ENCODE measurements around the gene DNAJC15.

DNAJC15 gene

DNA sequence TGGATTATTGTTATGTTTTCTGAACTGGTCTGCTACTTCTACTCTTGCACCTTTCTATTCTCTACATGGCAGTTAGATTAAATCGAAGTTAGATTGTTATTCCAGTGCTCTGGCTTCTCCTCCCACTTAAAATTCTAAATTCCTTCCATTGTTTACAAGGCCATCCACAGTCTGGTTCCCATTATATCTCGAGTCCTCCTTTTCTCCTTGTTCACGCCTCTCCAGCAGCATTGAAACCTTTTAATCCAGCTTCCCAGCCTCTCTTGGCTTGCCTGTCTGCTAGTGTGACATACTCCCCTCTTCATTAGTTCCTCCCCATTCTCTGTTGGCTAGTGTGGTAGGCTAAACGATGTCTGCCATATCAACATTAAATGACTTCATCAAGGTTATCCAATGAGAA lies 54.5 kb downstream of the DNAJC15 start:
- no peak overlapping the region for H3K4me3 ChIP-seq (ENCODE audit: low read depth in 1 of 2, low read length in 2 of 2)
- H3K9me3 ChIP-seq (ENCODE audit: control insufficient read depth in 1 of 2, low read length in 2 of 2) = no peaks in the 10 kb centered on the region
- H3K36me3 ChIP-seq (ENCODE audit: control insufficient read depth in 1 of 2, insufficient read depth in 2 of 2, low read length in 2 of 2) = peaks cover 8 to 10% of the 10 kb centered on the region in 2 donors
- no peak overlapping the region for H3K27ac ChIP-seq (ENCODE audit: low read depth, low read length)
- no peaks in the 10 kb centered on the region for H3K27me3 ChIP-seq (ENCODE audit: control insufficient read depth in 1 of 2, insufficient read depth in 2 of 2, low read length in 2 of 2)
- H3K9ac ChIP-seq (ENCODE audit: low read depth in 1 of 2, low read length in 2 of 2) = no peak overlapping the region
- H3K4me1 ChIP-seq (ENCODE audit: control insufficient read depth in 1 of 2, insufficient read depth in 2 of 2, low read length in 2 of 2) = peaks cover 0 to 5% of the 10 kb centered on the region in 2 donors

DNA sequence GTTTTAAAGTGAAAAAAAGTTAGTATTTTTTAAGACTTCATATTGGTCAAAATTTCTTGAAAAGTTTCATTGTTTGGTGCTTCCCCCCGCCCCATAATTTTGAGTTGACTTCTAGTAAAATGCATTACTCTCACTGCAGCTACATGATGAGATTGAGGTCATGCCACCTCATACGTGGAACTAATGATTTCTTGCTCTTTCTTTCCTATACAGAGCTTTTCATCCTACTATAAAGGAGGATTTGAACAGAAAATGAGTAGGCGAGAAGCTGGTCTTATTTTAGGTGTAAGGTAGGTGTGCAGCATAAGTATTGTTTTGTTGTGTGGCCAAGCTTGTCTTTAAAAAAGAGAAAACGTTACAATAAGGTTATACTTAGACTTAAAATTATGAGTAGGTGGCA lies 55.0 kb downstream of the DNAJC15 start:
- H3K27me3 ChIP-seq (ENCODE audit: control insufficient read depth in 1 of 2, insufficient read depth in 2 of 2, low read length in 2 of 2) = no peaks in the 10 kb centered on the region
- H3K9me3 ChIP-seq (ENCODE audit: control insufficient read depth in 1 of 2, low read length in 2 of 2) = no peaks in the 10 kb centered on the region
- H3K4me1 ChIP-seq (ENCODE audit: control insufficient read depth in 1 of 2, insufficient read depth in 2 of 2, low read length in 2 of 2) = peaks cover 0 to 5% of the 10 kb centered on the region in 2 donors
- H3K9ac ChIP-seq (ENCODE audit: low read depth in 1 of 2, low read length in 2 of 2) = no peak overlapping the region
- peaks cover 8 to 10% of the 10 kb centered on the region in 2 donors for H3K36me3 ChIP-seq (ENCODE audit: control insufficient read depth in 1 of 2, insufficient read depth in 2 of 2, low read length in 2 of 2)
- H3K4me3 ChIP-seq (ENCODE audit: low read depth in 1 of 2, low read length in 2 of 2) = no peak overlapping the region
- no peak overlapping the region for H3K27ac ChIP-seq (ENCODE audit: low read depth, low read length)

DNA sequence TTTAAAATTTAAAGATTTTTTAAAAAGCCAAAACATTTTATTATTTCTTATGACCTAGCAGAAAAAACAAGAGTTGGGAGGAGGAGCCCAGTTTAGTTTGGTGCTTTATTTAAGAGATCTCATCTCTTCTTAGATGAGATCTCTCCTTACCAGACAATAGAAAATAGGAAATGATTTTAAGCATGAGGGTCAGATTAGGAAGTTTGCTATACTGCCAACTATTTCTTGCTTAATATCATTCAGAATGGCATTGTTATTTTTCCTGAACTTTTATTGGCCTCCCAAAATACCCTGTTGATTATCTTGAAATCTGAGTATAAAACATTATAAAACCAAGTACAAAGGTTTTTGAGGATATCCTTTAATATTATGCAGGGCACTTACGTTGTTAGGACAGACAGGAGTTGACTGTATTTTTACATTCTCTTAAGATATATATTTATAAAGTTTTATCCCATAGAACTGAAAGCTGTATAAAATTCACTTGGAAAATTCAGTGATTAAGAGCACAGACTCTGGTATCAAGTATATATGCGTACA lies 56.1 kb downstream of the DNAJC15 start:
- Histone ChIP-seq H3K27me3 (ENCODE audit: control insufficient read depth in 1 of 2, insufficient read depth in 2 of 2, low read length in 2 of 2) (no peaks in the 10 kb centered on the region), H3K4me3 (ENCODE audit: low read depth in 1 of 2, low read length in 2 of 2) (no peak overlapping the region), H3K36me3 (ENCODE audit: control insufficient read depth in 1 of 2, insufficient read depth in 2 of 2, low read length in 2 of 2) (peaks cover 8 to 10% of the 10 kb centered on the region in 2 donors), H3K9ac (ENCODE audit: low read depth in 1 of 2, low read length in 2 of 2) (no peak overlapping the region), H3K4me1 (ENCODE audit: control insufficient read depth in 1 of 2, insufficient read depth in 2 of 2, low read length in 2 of 2) (peaks cover 0 to 5% of the 10 kb centered on the region in 2 donors), H3K27ac (ENCODE audit: low read depth, low read length) (no peak overlapping the region), H3K9me3 (ENCODE audit: control insufficient read depth in 1 of 2, low read length in 2 of 2) (no peaks in the 10 kb centered on the region)

DNA sequence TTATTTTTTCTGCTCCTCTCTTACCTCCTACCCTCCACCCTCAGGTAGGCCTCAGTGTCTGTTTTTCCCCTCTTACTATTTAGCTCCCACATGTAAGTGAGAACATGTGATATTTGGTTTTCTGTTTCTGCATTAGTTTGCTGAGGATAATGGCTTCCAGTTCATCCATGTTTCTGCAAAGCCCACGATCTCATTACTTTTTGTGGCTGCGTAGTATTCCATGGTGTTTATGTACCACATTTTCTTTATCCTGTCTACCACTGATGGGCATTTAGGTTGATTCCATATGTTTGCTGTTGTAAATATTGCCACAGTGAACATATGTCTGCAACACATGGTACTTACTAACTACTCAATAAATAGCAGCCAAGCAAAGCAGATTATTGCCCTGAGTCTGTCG lies 56.8 kb downstream of the DNAJC15 start:
- no peaks in the 10 kb centered on the region for H3K9me3 ChIP-seq (ENCODE audit: control insufficient read depth in 1 of 2, low read length in 2 of 2)
- H3K27ac ChIP-seq (ENCODE audit: low read depth, low read length) = no peak overlapping the region
- no peak overlapping the region for H3K9ac ChIP-seq (ENCODE audit: low read depth in 1 of 2, low read length in 2 of 2)
- H3K4me1 ChIP-seq (ENCODE audit: control insufficient read depth in 1 of 2, insufficient read depth in 2 of 2, low read length in 2 of 2) = peaks cover 0 to 3% of the 10 kb centered on the region in 2 donors
- H3K36me3 ChIP-seq (ENCODE audit: control insufficient read depth in 1 of 2, insufficient read depth in 2 of 2, low read length in 2 of 2) = peaks cover 8 to 14% of the 10 kb centered on the region in 2 donors
- H3K27me3 ChIP-seq (ENCODE audit: control insufficient read depth in 1 of 2, insufficient read depth in 2 of 2, low read length in 2 of 2) = no peaks in the 10 kb centered on the region
- H3K4me3 ChIP-seq (ENCODE audit: low read depth in 1 of 2, low read length in 2 of 2) = no peak overlapping the region

DNA sequence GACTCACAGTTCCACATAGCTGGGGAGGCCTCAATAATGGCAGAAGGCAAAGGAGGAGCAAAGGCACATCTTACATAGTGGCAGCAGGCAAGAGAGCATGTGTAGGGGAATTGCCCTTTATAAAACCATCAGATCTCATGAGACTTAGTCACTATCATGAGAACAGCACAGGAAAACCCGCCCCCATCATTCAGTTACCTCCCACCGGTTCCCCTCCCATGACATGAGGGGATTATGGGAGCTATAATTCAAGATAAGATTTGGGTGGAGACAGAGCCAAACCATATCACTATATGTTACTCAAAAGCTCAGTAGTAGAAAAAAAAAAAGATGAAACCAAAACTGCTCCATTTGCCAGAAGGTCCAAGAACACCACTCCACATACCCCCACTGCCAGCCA lies 58.5 kb downstream of the DNAJC15 start:
- H3K27ac ChIP-seq (ENCODE audit: low read depth, low read length) = no peak overlapping the region

DNA sequence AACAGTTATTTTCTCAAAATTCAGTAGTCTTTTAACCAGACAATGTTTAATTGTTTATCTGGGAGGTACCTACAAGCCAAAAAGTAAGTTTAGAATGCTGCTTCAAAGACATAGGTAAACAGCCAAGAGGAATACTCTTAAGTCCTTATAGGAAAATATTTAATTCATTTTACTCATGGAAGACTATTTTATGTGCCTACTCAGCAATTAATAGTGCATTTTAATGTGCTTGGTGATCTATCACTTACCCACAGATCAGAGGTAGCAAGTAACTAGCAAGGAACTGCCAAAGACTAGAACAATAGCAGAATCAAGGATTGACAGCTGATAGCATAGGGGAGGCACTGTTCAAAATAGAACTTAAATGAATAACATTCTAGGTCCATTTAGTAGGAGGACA lies 60.4 kb downstream of the DNAJC15 start:
- no peaks in the 10 kb centered on the region for H3K27me3 ChIP-seq (ENCODE audit: control insufficient read depth in 1 of 2, insufficient read depth in 2 of 2, low read length in 2 of 2)
- peaks cover 3 to 7% of the 10 kb centered on the region in 2 donors for H3K4me1 ChIP-seq (ENCODE audit: control insufficient read depth in 1 of 2, insufficient read depth in 2 of 2, low read length in 2 of 2)
- H3K4me3 ChIP-seq (ENCODE audit: low read depth in 1 of 2, low read length in 2 of 2) = no peak overlapping the region
- H3K9me3 ChIP-seq (ENCODE audit: control insufficient read depth in 1 of 2, low read length in 2 of 2) = no peaks in the 10 kb centered on the region
- no peak overlapping the region for H3K27ac ChIP-seq (ENCODE audit: low read depth, low read length)
- H3K9ac ChIP-seq (ENCODE audit: low read depth in 1 of 2, low read length in 2 of 2) = no peak overlapping the region
- H3K36me3 ChIP-seq (ENCODE audit: control insufficient read depth in 1 of 2, insufficient read depth in 2 of 2, low read length in 2 of 2) = peaks cover 8 to 14% of the 10 kb centered on the region in 2 donors

More for the DNA sequence above, 58.5 kb downstream of the DNAJC15 start:
- Histone ChIP-seq H3K9ac (ENCODE audit: low read depth in 1 of 2, low read length in 2 of 2) (no peak overlapping the region), H3K27me3 (ENCODE audit: control insufficient read depth in 1 of 2, insufficient read depth in 2 of 2, low read length in 2 of 2) (no peaks in the 10 kb centered on the region), H3K4me1 (ENCODE audit: control insufficient read depth in 1 of 2, insufficient read depth in 2 of 2, low read length in 2 of 2) (peaks cover 0 to 2% of the 10 kb centered on the region in 2 donors), H3K4me3 (ENCODE audit: low read depth in 1 of 2, low read length in 2 of 2) (no peak overlapping the region), H3K9me3 (ENCODE audit: control insufficient read depth in 1 of 2, low read length in 2 of 2) (no peaks in the 10 kb centered on the region), H3K36me3 (ENCODE audit: control insufficient read depth in 1 of 2, insufficient read depth in 2 of 2, low read length in 2 of 2) (peaks cover 8 to 14% of the 10 kb centered on the region in 2 donors)

DNA sequence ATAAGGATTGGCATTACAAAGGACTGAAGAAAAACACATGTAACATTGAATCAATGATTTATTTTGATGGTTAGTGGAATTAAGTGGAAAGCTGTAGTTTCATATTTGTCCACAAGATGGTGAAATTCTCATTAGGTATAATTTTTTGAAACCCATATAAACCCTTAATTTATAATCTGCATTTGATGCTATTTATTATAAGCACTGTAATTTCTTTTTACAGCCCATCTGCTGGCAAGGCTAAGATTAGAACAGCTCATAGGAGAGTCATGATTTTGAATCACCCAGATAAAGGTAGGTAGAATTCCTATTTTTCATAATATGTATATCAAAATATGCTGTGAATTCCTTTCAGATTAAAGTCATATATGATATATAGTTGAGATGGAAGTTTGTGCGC lies 62.2 kb downstream of the DNAJC15 start:
- no peak overlapping the region for H3K27ac ChIP-seq (ENCODE audit: low read depth, low read length)
- H3K36me3 ChIP-seq (ENCODE audit: control insufficient read depth in 1 of 2, insufficient read depth in 2 of 2, low read length in 2 of 2) = peaks cover 4 to 11% of the 10 kb centered on the region in 2 donors
- no peaks in the 10 kb centered on the region for H3K9me3 ChIP-seq (ENCODE audit: control insufficient read depth in 1 of 2, low read length in 2 of 2)
- no peaks in the 10 kb centered on the region for H3K27me3 ChIP-seq (ENCODE audit: control insufficient read depth in 1 of 2, insufficient read depth in 2 of 2, low read length in 2 of 2)
- peaks cover 3 to 7% of the 10 kb centered on the region in 2 donors for H3K4me1 ChIP-seq (ENCODE audit: control insufficient read depth in 1 of 2, insufficient read depth in 2 of 2, low read length in 2 of 2)
- no peak overlapping the region for H3K4me3 ChIP-seq (ENCODE audit: low read depth in 1 of 2, low read length in 2 of 2)
- H3K9ac ChIP-seq (ENCODE audit: low read depth in 1 of 2, low read length in 2 of 2) = no peak overlapping the region

DNA sequence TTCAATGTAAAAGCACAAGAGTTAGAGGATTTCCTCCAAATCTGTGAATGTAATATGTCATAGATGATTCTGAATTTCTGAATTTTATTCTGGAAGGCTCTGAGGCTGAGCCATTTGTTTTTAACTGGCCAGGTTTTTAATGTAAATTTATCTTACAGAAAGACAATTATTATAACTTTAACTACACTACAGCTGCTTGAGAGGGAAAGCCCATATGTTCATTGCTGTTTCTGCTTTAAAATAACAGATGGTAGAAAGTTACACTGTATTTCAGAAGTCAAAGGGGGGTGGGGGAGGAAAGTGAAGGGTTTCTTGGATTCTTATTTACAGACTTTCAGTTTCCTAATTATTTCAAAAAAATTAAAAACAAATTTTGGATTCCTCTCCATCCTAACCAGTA lies 62.8 kb downstream of the DNAJC15 start:
- Histone ChIP-seq H3K9me3 (ENCODE audit: control insufficient read depth in 1 of 2, low read length in 2 of 2) (no peaks in the 10 kb centered on the region), H3K27me3 (ENCODE audit: control insufficient read depth in 1 of 2, insufficient read depth in 2 of 2, low read length in 2 of 2) (no peaks in the 10 kb centered on the region), H3K4me3 (ENCODE audit: low read depth in 1 of 2, low read length in 2 of 2) (no peak overlapping the region), H3K4me1 (ENCODE audit: control insufficient read depth in 1 of 2, insufficient read depth in 2 of 2, low read length in 2 of 2) (peaks cover 3 to 7% of the 10 kb centered on the region in 2 donors), H3K9ac (ENCODE audit: low read depth in 1 of 2, low read length in 2 of 2) (no peak overlapping the region), H3K27ac (ENCODE audit: low read depth, low read length) (no peak overlapping the region), H3K36me3 (ENCODE audit: control insufficient read depth in 1 of 2, insufficient read depth in 2 of 2, low read length in 2 of 2) (peaks cover 0 to 7% of the 10 kb centered on the region in 2 donors)

DNA sequence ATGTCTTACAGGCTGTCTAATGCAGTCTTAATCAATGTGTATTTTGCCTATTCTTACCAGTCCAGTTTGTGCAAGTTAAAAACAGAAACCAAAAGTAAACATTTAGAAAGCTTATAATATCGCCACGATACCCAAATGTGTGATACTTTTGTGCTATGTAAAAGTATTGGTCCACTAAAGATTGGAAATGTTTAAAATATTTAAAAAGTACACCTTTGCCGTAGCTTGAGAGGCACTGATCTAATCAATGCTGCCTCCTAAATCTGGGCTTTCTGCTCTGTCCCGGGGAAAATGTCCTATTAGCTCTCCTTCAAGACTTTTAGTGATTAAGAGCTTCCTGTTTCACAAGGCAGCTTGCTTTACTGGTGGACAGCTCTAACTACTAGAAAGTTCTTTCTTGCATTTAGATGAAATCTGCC lies 64.7 kb downstream of the DNAJC15 start:
- no peaks in the 10 kb centered on the region for H3K27me3 ChIP-seq (ENCODE audit: control insufficient read depth in 1 of 2, insufficient read depth in 2 of 2, low read length in 2 of 2)
- H3K4me3 ChIP-seq (ENCODE audit: low read depth in 1 of 2, low read length in 2 of 2) = peak overlapping the region; percentile 62 to 74
- peaks cover 0 to 7% of the 10 kb centered on the region in 2 donors for H3K36me3 ChIP-seq (ENCODE audit: control insufficient read depth in 1 of 2, insufficient read depth in 2 of 2, low read length in 2 of 2)
- H3K9me3 ChIP-seq (ENCODE audit: control insufficient read depth in 1 of 2, low read length in 2 of 2) = no peaks in the 10 kb centered on the region
- peak overlapping the region; percentile 56 to 81 for H3K9ac ChIP-seq (ENCODE audit: low read depth in 1 of 2, low read length in 2 of 2)
- H3K4me1 ChIP-seq (ENCODE audit: control insufficient read depth in 1 of 2, insufficient read depth in 2 of 2, low read length in 2 of 2) = peaks cover 3 to 7% of the 10 kb centered on the region in 2 donors
- H3K27ac ChIP-seq (ENCODE audit: low read depth, low read length) = no peak overlapping the region

DNA sequence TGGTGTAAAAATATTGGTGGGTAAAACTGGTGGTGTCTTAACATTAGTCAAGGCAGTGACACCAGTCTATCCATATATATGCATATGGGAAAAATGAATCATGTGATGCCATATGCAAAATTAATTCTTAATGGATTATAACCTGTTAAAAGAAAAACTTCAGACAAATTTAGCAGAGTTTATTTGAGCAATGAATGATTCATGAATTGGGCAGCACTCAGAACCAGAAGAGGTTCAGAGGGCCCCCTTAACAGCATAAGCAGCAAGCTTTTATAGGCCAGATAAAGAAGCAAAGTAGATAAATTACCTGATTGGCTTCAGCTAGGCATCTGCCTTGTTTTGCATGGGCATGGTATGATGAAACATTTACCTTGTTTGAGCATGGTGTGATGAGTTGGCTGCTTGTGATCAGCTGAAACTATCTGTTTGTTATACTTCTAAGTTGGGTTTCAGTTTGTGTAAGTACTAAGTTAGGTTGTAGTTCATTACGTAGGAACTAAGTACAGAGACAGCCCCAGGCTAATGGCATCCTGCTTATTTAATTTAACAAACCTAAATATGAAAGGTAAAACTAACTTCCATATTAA lies 66.6 kb downstream of the DNAJC15 start:
- Histone ChIP-seq H3K36me3 (ENCODE audit: control insufficient read depth in 1 of 2, insufficient read depth in 2 of 2, low read length in 2 of 2) (peaks cover 0 to 4% of the 10 kb centered on the region in 2 donors), H3K9me3 (ENCODE audit: control insufficient read depth in 1 of 2, low read length in 2 of 2) (no peaks in the 10 kb centered on the region), H3K4me3 (ENCODE audit: low read depth in 1 of 2, low read length in 2 of 2) (no peak overlapping the region), H3K27ac (ENCODE audit: low read depth, low read length) (no peak overlapping the region), H3K4me1 (ENCODE audit: control insufficient read depth in 1 of 2, insufficient read depth in 2 of 2, low read length in 2 of 2) (peaks cover 3 to 7% of the 10 kb centered on the region in 2 donors), H3K27me3 (ENCODE audit: control insufficient read depth in 1 of 2, insufficient read depth in 2 of 2, low read length in 2 of 2) (no peaks in the 10 kb centered on the region), H3K9ac (ENCODE audit: low read depth in 1 of 2, low read length in 2 of 2) (no peak overlapping the region)

Measured in duodenal mucosa (tissue), 2 donors.